AG04450 (cell line): ENCODE results near the gene SLC18A2. TPM values are rescaled to one million over a fixed set of nuclear protein-coding genes. Genes with fewer than 3 reads are reported as not detected.

Source experiments
- polyA plus RNA-seq: library from polyadenylated mRNA; depleted of rRNA; stranded (reverse); fragments of >200 nt; gene quantifications from 2 replicates; pipeline ENCODE4 v1.2.3, GENCODE V29; 2011; rRNA removed

The SLC18A2 gene
- polyA plus RNA-seq, 1 experiment: 0.01 TPM

Other genes starting within 250 kb of the SLC18A2 start
- gene SHTN1, start 235.9 kb upstream of the SLC18A2 start, polyA plus RNA-seq: 6.7 and 9.9 TPM in 2 replicates
- not detected in 2 replicates for gene VAX1, start 102.8 kb upstream of the SLC18A2 start, polyA plus RNA-seq
- gene KCNK18, start 43.6 kb upstream of the SLC18A2 start, polyA plus RNA-seq: not detected in 2 replicates
- gene PDZD8, start 134.3 kb downstream of the SLC18A2 start, polyA plus RNA-seq: 24.7 and 33.2 TPM in 2 replicates